ENCODE measurements around the gene EVA1C.
"Not testable (repeated sequence)": the region's sequence is repeated elsewhere in the genome, so short reads cannot be mapped to it uniquely, and the experiment has no call there.

EVA1C gene

GRCh38 chr21:32484706-32485380 lies 72.3 kb downstream of the EVA1C start:
- ChIA-PET POLR2A (ENCODE audit: low non-redundant PET) (no interaction called here), CTCF (no interaction called here)
- DNase-seq (ENCODE audit: low spot score): no peak
- H3K27ac ChIP-seq: peak overlapping the region; percentile 68
- TF ChIP-seq CTCF (conservative IDR thresholded peaks at IDR 0.05; ENCODE audit: low read depth): no peak

GRCh38 chr21:32492376-32492775 lies 79.9 kb downstream of the EVA1C start:
- H3K27ac ChIP-seq: no peak overlapping the region
- POLR2A ChIA-PET (ENCODE audit: low non-redundant PET): no interaction called here
- no peak for DNase-seq (ENCODE audit: low spot score)

GRCh38 chr21:32494934-32495709 lies 82.6 kb downstream of the EVA1C start:
- DNase-seq (ENCODE audit: low spot score): peak; percentile 36
- CTCF ChIA-PET: interaction anchor here (0.6 to 1.0 kb wide), 2 partner anchors 31 to 85 kb away, joined by 4 read pairs; no protein-coding TSS in a partner anchor
- POLR2A ChIA-PET (ENCODE audit: low non-redundant PET): no interaction called here
- TF ChIP-seq CTCF (conservative IDR thresholded peaks at IDR 0.05; ENCODE audit: low read depth): no peak
- peak overlapping the region; percentile 63 for H3K27ac ChIP-seq

More at GRCh38 chr21:32492376-32492775, 79.9 kb downstream of the EVA1C start:
- CTCF ChIA-PET: no interaction called here
- TF ChIP-seq CTCF (conservative IDR thresholded peaks at IDR 0.05; ENCODE audit: low read depth): no peak

- POLR2A ChIA-PET (ENCODE audit: low non-redundant PET): no interaction called here
- no peak for DNase-seq (ENCODE audit: low spot score)
- CTCF ChIA-PET: interaction anchor here (0.6 kb wide), 1 partner anchor 83 kb away, joined by 3 read pairs; no protein-coding TSS in a partner anchor
- no peak overlapping the region for H3K27ac ChIP-seq
- TF ChIP-seq CTCF (conservative IDR thresholded peaks at IDR 0.05; ENCODE audit: low read depth): no peak
Observed at GRCh38 chr21:32496568-32496967, 84.1 kb downstream of the EVA1C start.

- no peak for TF ChIP-seq CTCF (conservative IDR thresholded peaks at IDR 0.05; ENCODE audit: low read depth)
- CTCF ChIA-PET: no interaction called here
- DNase-seq (ENCODE audit: low spot score): no peak
- H3K27ac ChIP-seq: peak overlapping the region; percentile 63
- POLR2A ChIA-PET (ENCODE audit: low non-redundant PET): no interaction called here
Observed at GRCh38 chr21:32499249-32500055, 86.9 kb downstream of the EVA1C start.

- POLR2A ChIA-PET (ENCODE audit: low non-redundant PET); CTCF ChIA-PET; H3K27ac ChIP-seq; DNase-seq (ENCODE audit: low spot score): not testable (repeated sequence)
Observed at GRCh38 chr21:32503641-32504040, 91.1 kb downstream of the EVA1C start.

- CTCF ChIA-PET: interaction anchor here (0.6 kb wide), 1 partner anchor 16 kb away, joined by 4 read pairs; no protein-coding TSS in a partner anchor
- DNase-seq (ENCODE audit: low spot score); POLR2A ChIA-PET (ENCODE audit: low non-redundant PET); H3K27ac ChIP-seq: not testable (repeated sequence)
Observed at GRCh38 chr21:32505767-32506166, 93.3 kb downstream of the EVA1C start.

- H3K27ac ChIP-seq; DNase-seq (ENCODE audit: low spot score); POLR2A ChIA-PET (ENCODE audit: low non-redundant PET); CTCF ChIA-PET: not testable (repeated sequence)
Observed at GRCh38 chr21:32506411-32506965, 94.0 kb downstream of the EVA1C start.

Data from RWPE1 (cell line).